Measurements from ENCODE around the gene CYFIP2.
A peak's percentile ranks its signal among the peaks of the same experiment; 100 is the strongest.

DNA sequence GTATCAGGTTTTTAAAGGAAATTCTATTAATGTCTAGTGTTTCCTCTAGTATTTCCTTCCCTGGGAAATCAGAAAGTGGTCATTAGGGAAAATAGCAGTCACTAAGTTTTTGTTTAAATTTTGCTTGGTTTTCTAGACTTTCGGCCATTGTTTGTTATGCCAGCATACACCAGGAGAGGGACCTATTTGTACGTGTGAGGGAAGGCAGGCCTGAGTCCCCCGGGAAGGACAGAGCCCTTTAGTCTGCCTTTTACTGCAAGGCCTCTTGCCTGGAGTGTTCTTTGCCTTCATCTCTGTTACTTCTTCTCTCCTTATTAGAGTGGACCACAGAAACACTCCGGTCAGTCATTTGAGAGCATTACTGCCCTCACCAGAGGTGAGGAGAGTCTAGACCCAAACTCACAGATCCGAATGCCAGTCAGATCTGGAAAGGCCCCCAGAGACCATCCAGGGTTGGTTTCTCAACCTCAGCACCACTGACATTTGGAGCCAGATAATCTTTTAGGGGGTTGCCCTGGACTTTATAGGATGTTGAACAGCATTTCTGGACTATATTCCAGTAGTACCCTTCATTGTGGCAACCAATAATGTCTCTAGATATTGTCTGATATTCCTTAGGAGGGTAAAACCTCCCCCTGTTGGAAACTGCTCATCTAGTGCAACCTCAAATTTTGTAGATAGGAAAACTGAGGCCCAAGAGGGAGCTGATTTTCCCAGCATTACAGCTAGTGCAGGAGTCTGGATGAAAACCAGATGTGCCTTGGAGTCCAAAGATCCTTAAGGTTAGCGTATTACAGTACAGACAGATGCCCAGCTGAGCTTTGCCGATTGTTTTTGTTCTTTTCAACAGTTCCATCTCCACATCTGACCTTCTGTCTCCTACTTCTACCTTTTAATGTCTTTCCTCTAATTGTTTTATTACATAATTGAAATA lies 101.1 kb downstream of the CYFIP2 start:
- TF ChIP-seq CTCF (IDR thresholded peaks at IDR 0.05; ENCODE audit: control extremely low read depth in 1 of 3, insufficient read depth in 1 of 3, low read depth in 1 of 3, low read length in 3 of 3) (peak; percentile 41 to 73 (median 61)), ATF2 (IDR thresholded peaks at IDR 0.05; ENCODE audit: low read length) (no peak), POLR2A (IDR thresholded peaks at IDR 0.05; ENCODE audit: control extremely low read depth in 1 of 2, low read depth in 2 of 2, low read length in 2 of 2) (no peak), CREB1 (IDR thresholded peaks at IDR 0.05) (no peak), SUZ12 (IDR thresholded peaks at IDR 0.05; ENCODE audit: low read length) (no peak), HDAC2 (IDR thresholded peaks at IDR 0.05; ENCODE audit: borderline replicate concordance in 1 of 2, low read depth in 2 of 2, low read length in 2 of 2) (no peak), TAF1 (IDR thresholded peaks at IDR 0.05; ENCODE audit: low read depth, low read length) (no peak), RNF2 (IDR thresholded peaks at IDR 0.05; ENCODE audit: borderline replicate concordance, low read depth, low read length, missing control alignments, poor library complexity, severe bottlenecking) (no peak)

Data from H1 (cell line).